Measurements from ENCODE around the gene SERPINE3.

DNA sequence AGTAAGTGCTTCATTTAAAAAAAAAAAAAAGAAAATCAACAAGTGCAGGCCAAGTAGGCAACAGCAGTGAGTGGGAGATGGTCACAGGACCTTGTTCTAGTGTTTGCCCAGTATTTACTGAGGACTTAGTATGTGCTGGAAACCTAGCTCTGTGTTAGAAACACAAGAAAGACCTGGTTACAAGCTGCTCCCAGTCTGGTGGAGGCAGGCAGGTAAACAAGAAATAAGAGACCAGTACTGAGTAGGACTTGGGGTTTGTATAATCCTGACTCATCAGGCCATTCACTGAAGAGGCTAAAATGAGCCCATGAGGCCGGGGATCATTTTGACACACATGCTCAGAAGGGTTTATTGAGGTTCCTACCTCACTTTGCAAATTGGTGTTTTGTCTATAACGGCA lies 21.5 kb upstream of the SERPINE3 start:
- TF ChIP-seq, protein P1, sequence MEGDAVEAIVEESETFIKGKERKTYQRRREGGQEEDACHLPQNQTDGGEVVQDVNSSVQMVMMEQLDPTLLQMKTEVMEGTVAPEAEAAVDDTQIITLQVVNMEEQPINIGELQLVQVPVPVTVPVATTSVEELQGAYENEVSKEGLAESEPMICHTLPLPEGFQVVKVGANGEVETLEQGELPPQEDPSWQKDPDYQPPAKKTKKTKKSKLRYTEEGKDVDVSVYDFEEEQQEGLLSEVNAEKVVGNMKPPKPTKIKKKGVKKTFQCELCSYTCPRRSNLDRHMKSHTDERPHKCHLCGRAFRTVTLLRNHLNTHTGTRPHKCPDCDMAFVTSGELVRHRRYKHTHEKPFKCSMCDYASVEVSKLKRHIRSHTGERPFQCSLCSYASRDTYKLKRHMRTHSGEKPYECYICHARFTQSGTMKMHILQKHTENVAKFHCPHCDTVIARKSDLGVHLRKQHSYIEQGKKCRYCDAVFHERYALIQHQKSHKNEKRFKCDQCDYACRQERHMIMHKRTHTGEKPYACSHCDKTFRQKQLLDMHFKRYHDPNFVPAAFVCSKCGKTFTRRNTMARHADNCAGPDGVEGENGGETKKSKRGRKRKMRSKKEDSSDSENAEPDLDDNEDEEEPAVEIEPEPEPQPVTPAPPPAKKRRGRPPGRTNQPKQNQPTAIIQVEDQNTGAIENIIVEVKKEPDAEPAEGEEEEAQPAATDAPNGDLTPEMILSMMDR (IDR thresholded peaks at IDR 0.05; ENCODE audit: insufficient read depth, low read length, poor library complexity, severe bottlenecking): no peak
- no peak for TF ChIP-seq EZH2phosphoT487 (conservative IDR thresholded peaks at IDR 0.05; ENCODE audit: low read length)

Data from SU-DHL-6 (cell line).